GM10248 (cell line): ENCODE results near the gene SART3.

Experiments used
- CTCF ChIA-PET: fragments of 300-600 bp; sonication (Branson Sonifier 250); formaldehyde crosslinking; extraction: SDS; loops from one replicate; lab custom pipeline; 2021; ENCODE audit warnings: antibody characterized with exemption; lab: Yijun Ruan, JAX
- POLR2A ChIA-PET: fragments of 350-650 bp; sonication (Branson Sonifier 250); formaldehyde crosslinking; extraction: SDS; loops from one replicate; lab custom pipeline; 2020; ENCODE audit warnings: antibody characterized with exemption; lab: Yijun Ruan, JAX
- DNase-seq: peaks from one replicate; pipeline ENCODE4 v3.0.0; 2012; ENCODE audit errors: extremely low spot score
- TF ChIP-seq, protein P1 (sequence below): IDR thresholded peaks from 2 replicates; pipeline ENCODE4 v1.5.1; 2012; ENCODE audit warnings: mild to moderate bottlenecking, low read depth; ENCODE audit errors: extremely low read depth, missing control alignments, control extremely low read depth

Gene SART3

DNA sequence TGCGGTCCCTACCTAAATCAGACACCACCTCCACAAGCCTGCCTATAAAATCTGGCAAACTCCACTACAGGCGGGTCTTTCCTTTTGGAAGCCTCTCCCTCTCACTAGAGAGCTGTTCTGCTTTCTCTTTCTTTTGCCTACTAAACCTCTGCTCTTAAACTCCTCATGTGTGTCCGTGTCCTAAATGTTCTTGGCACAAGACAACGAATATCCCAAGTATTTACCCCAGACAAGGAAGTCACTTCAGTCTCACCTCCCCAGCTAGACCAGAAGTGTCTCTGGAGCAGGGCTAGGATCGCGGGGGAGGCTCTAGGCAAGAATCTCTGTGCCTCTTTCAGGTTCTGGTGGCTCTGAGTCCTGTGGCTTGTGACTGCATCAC, 83.1 kb downstream of the SART3 start:
- ChIA-PET CTCF (interaction anchor here (0.9 to 2.3 kb wide), 4 partner anchors 11 to 241 kb away, joined by 3 to 8 read pairs (median 4); no protein-coding TSS in a partner anchor), POLR2A (no interaction called here)
- DNase-seq, result no peak
- TF ChIP-seq, protein P1, sequence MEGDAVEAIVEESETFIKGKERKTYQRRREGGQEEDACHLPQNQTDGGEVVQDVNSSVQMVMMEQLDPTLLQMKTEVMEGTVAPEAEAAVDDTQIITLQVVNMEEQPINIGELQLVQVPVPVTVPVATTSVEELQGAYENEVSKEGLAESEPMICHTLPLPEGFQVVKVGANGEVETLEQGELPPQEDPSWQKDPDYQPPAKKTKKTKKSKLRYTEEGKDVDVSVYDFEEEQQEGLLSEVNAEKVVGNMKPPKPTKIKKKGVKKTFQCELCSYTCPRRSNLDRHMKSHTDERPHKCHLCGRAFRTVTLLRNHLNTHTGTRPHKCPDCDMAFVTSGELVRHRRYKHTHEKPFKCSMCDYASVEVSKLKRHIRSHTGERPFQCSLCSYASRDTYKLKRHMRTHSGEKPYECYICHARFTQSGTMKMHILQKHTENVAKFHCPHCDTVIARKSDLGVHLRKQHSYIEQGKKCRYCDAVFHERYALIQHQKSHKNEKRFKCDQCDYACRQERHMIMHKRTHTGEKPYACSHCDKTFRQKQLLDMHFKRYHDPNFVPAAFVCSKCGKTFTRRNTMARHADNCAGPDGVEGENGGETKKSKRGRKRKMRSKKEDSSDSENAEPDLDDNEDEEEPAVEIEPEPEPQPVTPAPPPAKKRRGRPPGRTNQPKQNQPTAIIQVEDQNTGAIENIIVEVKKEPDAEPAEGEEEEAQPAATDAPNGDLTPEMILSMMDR, result no peak

DNA sequence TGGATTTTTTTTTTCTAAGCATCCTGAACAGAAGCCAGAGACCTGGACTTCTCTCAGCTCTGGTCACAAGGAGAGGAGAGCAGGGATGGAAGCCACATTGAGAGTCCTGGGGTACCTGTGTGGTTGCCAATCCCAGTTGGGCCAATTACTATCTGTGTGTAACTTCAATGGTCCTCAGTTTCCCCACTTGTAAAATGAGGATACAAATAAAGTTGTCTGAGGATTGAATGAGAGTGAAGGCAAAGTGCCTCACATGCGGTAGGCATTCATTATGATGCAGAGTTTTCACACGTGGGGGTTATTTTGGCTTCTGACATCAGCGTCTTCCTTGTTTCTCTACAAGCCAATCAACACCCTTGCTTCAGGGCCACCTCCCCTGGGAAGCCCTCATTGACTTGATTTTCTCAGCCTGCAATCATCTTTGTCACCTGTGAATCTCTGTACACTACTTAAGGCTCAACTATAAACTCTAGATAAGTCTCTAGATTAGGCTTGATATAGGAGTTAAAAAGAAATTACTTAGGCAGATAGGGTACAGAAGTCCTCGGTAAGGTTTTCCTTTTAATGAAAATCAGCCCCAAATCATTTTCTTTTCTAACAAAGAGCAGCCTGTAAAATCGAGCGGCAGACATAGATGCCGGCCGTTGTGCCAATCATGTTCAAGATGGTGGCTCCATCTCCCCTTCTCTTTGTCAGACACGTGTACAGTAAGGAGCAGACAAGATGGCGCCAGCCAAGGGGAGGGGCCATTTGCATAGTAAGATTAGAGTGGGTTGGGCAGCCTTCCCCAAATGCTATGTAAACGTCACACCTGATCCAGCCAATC, 83.7 kb downstream of the SART3 start:
- no peak for DNase-seq
- TF ChIP-seq, protein P1, result no peak
- ChIA-PET POLR2A (no interaction called here), CTCF (interaction anchor here (0.9 to 1.5 kb wide), 2 partner anchors 10 to 240 kb away, joined by 3 to 4 read pairs; no protein-coding TSS in a partner anchor)

DNA sequence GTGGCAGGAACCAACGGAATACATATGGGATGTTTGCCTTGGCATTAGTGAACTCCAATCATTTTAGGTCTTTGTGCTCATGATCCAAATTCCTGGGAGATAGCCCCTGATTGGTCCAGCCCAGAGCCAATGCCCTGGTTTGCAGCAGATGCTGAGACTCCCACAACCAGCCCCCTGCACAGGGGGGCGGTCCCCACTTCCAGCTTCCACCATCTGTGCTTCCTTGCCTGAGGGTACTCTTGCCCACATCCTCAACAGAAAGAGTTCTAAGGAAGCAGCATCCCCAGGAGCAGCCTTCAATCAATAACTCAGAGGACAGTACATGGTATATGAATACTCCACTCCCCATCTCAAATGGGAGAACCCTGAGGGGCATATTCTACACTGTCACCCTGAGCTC, 85.6 kb downstream of the SART3 start:
- TF ChIP-seq, protein P1, result no peak
- ChIA-PET POLR2A (no interaction called here), CTCF (no interaction called here)
- DNase-seq, result no peak

DNA sequence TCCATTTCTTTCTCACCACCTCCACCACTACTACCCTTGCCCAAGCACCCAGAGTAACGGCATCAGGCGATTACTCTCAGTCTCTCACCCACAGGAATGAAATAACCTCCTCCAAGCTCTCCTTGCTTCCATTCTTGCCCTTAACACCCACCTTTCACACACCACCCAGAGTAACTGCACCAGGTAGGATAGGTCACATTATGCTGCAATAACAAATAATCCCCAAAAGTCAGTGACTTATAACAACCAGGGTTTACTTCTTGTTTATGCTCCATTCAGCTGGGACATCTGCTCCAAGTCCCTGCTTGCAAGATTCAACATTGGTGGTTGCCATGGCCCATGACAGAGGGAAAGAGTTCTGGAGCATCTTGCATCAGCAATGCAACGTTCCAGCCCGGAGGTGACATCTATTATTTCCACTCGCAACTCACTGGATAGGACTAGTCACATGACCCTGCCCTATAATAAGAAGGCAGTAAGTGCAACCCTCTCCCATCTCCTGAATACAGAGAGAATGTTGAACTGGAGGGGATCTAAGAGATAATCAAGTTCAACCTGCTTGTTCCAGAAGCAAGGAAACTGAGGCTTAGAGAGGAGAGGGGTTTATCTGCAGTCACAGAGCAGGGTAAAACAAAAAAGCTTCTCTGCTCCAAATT, 87.4 kb downstream of the SART3 start:
- ChIA-PET POLR2A (no interaction called here), CTCF (interaction anchor here (1.4 to 3.0 kb wide), 2 partner anchors 16 to 239 kb away, joined by 3 to 9 read pairs; no protein-coding TSS in a partner anchor)
- TF ChIP-seq, protein P1, result no peak
- no peak for DNase-seq
